ENCODE results near the gene KNDC1. TPM values are rescaled to one million over a fixed set of nuclear protein-coding genes. Genes with fewer than 3 reads are reported as not detected.

Gene KNDC1
- total and polyA plus RNA-seq, 2 of the 4 experiments (the other 2 are of a cell fraction), result 0.18 to 1.1 TPM

- H3K9me1 ChIP-seq (ENCODE audit: insufficient read depth, low read length), result peaks cover 4% of the 10 kb centered on the region
- H3K27me3 ChIP-seq (ENCODE audit: control insufficient read depth, insufficient read depth, low read length), result peaks cover 66% of the 10 kb centered on the region
- intact Hi-C loops (cut with micrococcal nuclease) (no loop called here), dilution Hi-C loops (cut with HindIII; ENCODE audit: low sequenced_read_pairs, unreplicated experiment) (no loop called here), in situ Hi-C loops (cut with MboI; ENCODE audit: low sequenced_read_pairs) (no loop called here)
- H2BK120ac ChIP-seq (ENCODE audit: low read depth, low read length), result no peak overlapping the region
- H3K27ac ChIP-seq (ENCODE audit: insufficient read depth, low read length), result no peak overlapping the region
- H3K9ac ChIP-seq (ENCODE audit: low read depth, low read length), result no peak overlapping the region
- DNase-seq, result no peak
- H2AK9ac ChIP-seq (replicated peaks; ENCODE audit: low read depth, low read length, poor library complexity), result no peak overlapping the region
- H3K23ac ChIP-seq (ENCODE audit: low read depth, low read length), result no peak overlapping the region
- H2AK5ac ChIP-seq (ENCODE audit: low read depth, low read length), result no peak overlapping the region
- H3K14ac ChIP-seq (replicated peaks; ENCODE audit: low read depth, low read length), result no peak overlapping the region
- no TSS peak for BruUV-seq (replicated peaks)
- no peak overlapping the region for H4K8ac ChIP-seq (ENCODE audit: low read depth in 2 of 2, low read length in 2 of 2)
- H3K4me3 ChIP-seq (ENCODE audit: insufficient read depth, low read depth, low read length), result no peak overlapping the region
- no peak for TF ChIP-seq RFX5 (IDR thresholded peaks at IDR 0.05; ENCODE audit: low read depth, low read length)
- no peak for TF ChIP-seq RAD21 (IDR thresholded peaks at IDR 0.05; ENCODE audit: low read length)
- no peak for TF ChIP-seq RCOR1 (IDR thresholded peaks at IDR 0.05; ENCODE audit: insufficient replicate concordance, low read length)
- TF ChIP-seq MAZ (IDR thresholded peaks at IDR 0.05; ENCODE audit: borderline replicate concordance, low read depth, low read length), result no peak
- no peak for TF ChIP-seq CEBPB (IDR thresholded peaks at IDR 0.05; ENCODE audit: low read depth, low read length)
- no peak for TF ChIP-seq CHD1 (IDR thresholded peaks at IDR 0.05; ENCODE audit: low read depth, low read length)
- TF ChIP-seq CTCF (conservative IDR thresholded peaks at IDR 0.05; ENCODE audit: low read depth, low read length), result no peak
- TF ChIP-seq, protein P1, sequence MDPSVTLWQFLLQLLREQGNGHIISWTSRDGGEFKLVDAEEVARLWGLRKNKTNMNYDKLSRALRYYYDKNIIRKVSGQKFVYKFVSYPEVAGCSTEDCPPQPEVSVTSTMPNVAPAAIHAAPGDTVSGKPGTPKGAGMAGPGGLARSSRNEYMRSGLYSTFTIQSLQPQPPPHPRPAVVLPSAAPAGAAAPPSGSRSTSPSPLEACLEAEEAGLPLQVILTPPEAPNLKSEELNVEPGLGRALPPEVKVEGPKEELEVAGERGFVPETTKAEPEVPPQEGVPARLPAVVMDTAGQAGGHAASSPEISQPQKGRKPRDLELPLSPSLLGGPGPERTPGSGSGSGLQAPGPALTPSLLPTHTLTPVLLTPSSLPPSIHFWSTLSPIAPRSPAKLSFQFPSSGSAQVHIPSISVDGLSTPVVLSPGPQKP (IDR thresholded peaks at IDR 0.05; ENCODE audit: borderline replicate concordance, low read depth, low read length), result no peak
- no peak for TF ChIP-seq POLR2A (IDR thresholded peaks at IDR 0.05; ENCODE audit: low read depth, low read length)
- TF ChIP-seq SMC3 (IDR thresholded peaks at IDR 0.05; ENCODE audit: low read depth, low read length), result no peak
- no peak for TF ChIP-seq NFE2L2 (IDR thresholded peaks at IDR 0.05; ENCODE audit: low read depth, low read length)
- no peak for TF ChIP-seq MXI1 (IDR thresholded peaks at IDR 0.05; ENCODE audit: borderline replicate concordance, low read depth, low read length)
- no peak for TF ChIP-seq USF2 (IDR thresholded peaks at IDR 0.05; ENCODE audit: low read depth, low read length)
- no peak for TF ChIP-seq FOS (IDR thresholded peaks at IDR 0.05; ENCODE audit: low read depth, low read length)
- TF ChIP-seq BHLHE40 (IDR thresholded peaks at IDR 0.05; ENCODE audit: low read depth, low read length), result no peak
- no peak for TF ChIP-seq MAFK (IDR thresholded peaks at IDR 0.05; ENCODE audit: low read depth, low read length)
- no peak overlapping the region for H3K18ac ChIP-seq (ENCODE audit: low read depth, low read length)
- no peak for ATAC-seq (ENCODE audit: low read depth)
- ChIA-PET CTCF (no interaction called here), POLR2A (ENCODE audit: unreplicated experiment) (no interaction called here)
- no peak overlapping the region for H3K56ac ChIP-seq (ENCODE audit: extremely low read depth, insufficient read depth, low read length)
- WGBS, 2 experiments (ENCODE audit: extremely low coverage in 2 of 2, insufficient read length in 1 of 2), result 79% methylated on average over 12 of the region's 15 CpGs; no CpG with 5 or more reads in 1 of the 2 experiments
- H3K9me3 ChIP-seq (ENCODE audit: control insufficient read depth, insufficient read depth, low read length), result peaks cover 2% of the 10 kb centered on the region; the same call in 1 of the 2 replicates
- H2BK5ac ChIP-seq (ENCODE audit: low read depth, low read length, poor library complexity, severe bottlenecking), result no peak overlapping the region
- H3K4ac ChIP-seq (ENCODE audit: low read depth, low read length), result no peak overlapping the region
- no peak overlapping the region for H4K5ac ChIP-seq (ENCODE audit: low read depth, low read length)
- no peak overlapping the region for H2BK20ac ChIP-seq (ENCODE audit: low read depth, low read length)
- H4K91ac ChIP-seq (ENCODE audit: insufficient read depth, low read depth, low read length), result no peak overlapping the region
- no peak overlapping the region for H2BK15ac ChIP-seq (ENCODE audit: low read depth, low read length)
- H3K4me1 ChIP-seq (ENCODE audit: control insufficient read depth, insufficient read depth, low read length), result peaks cover 5% of the 10 kb centered on the region; the same call in 1 of the 2 replicates
- no peak overlapping the region for H2AFZ ChIP-seq (replicated peaks; ENCODE audit: low read length, poor library complexity)
- no peak overlapping the region for H3K4me2 ChIP-seq (ENCODE audit: low read depth, low read length)
- no peaks in the 10 kb centered on the region for H3K36me3 ChIP-seq (ENCODE audit: control insufficient read depth, insufficient read depth, low read length)
- no peaks in the 10 kb centered on the region for H3K79me1 ChIP-seq (ENCODE audit: low read depth in 1 of 2, low read length in 2 of 2)
- H4K20me1 ChIP-seq (ENCODE audit: insufficient read depth, low read length), result no peaks in the 10 kb centered on the region; the same call in 1 of the 2 replicates
Observed at GRCh38 chr10:133239990-133240389, 80.0 kb downstream of the KNDC1 start.
